ENCODE measurements around the gene APBA1. TPM values are rescaled to one million over a fixed set of nuclear protein-coding genes. Genes with fewer than 3 reads are reported as not detected.

The APBA1 gene
- total RNA-seq, 1 donor from 2014 or later = 4.3 TPM

- ATAC-seq = no peak
- H3K27ac ChIP-seq = no peak overlapping the region
Measured at GRCh38 chr9:69397384-69398214, 274.6 kb downstream of the APBA1 start.

GRCh38 chr9:69396759-69397158 lies 275.4 kb downstream of the APBA1 start:
- Histone ChIP-seq H3K4me3 (no peak overlapping the region), H3K27ac (no peak overlapping the region), H3K27me3 (ENCODE audit: low read depth) (no peaks in the 10 kb centered on the region), H3K36me3 (no peaks in the 10 kb centered on the region), H3K4me1 (peaks cover 1% of the 10 kb centered on the region), H3K9me3 (no peaks in the 10 kb centered on the region)
- TF ChIP-seq CTCF (IDR thresholded peaks at IDR 0.05) = no peak
- intact Hi-C loops (cut with DNase I) = no loop called here
- no peak for DNase-seq
- ATAC-seq = no peak

More at GRCh38 chr9:69397384-69398214, 274.6 kb downstream of the APBA1 start:
- H3K4me3 ChIP-seq = no peak overlapping the region
- DNase-seq = no peak
- H3K36me3 ChIP-seq = no peaks in the 10 kb centered on the region
- intact Hi-C loops (cut with DNase I) = no loop called here
- H3K9me3 ChIP-seq = no peaks in the 10 kb centered on the region
- H3K4me1 ChIP-seq = no peaks in the 10 kb centered on the region
- H3K27me3 ChIP-seq (ENCODE audit: low read depth) = no peaks in the 10 kb centered on the region
- no peak for TF ChIP-seq CTCF (IDR thresholded peaks at IDR 0.05)

- TF ChIP-seq CTCF (IDR thresholded peaks at IDR 0.05) = no peak
- intact Hi-C loops (cut with DNase I) = no loop called here
- DNase-seq = no peak
Measured at GRCh38 chr9:69395718-69396117, 276.5 kb downstream of the APBA1 start.

GRCh38 chr9:69393425-69393824 lies 278.7 kb downstream of the APBA1 start:
- DNase-seq = no peak
- H3K4me3 ChIP-seq = no peak overlapping the region
- ATAC-seq = no peak
- intact Hi-C loops (cut with DNase I) = no loop called here
- no peaks in the 10 kb centered on the region for H3K36me3 ChIP-seq
- H3K4me1 ChIP-seq = peaks cover 6% of the 10 kb centered on the region
- no peak for TF ChIP-seq CTCF (IDR thresholded peaks at IDR 0.05)
- no peaks in the 10 kb centered on the region for H3K9me3 ChIP-seq
- H3K27me3 ChIP-seq (ENCODE audit: low read depth) = no peaks in the 10 kb centered on the region
- H3K27ac ChIP-seq = no peak overlapping the region

More at GRCh38 chr9:69395718-69396117, 276.5 kb downstream of the APBA1 start:
- no peak for ATAC-seq
- no peaks in the 10 kb centered on the region for H3K27me3 ChIP-seq (ENCODE audit: low read depth)
- no peaks in the 10 kb centered on the region for H3K9me3 ChIP-seq
- peaks cover 6% of the 10 kb centered on the region for H3K4me1 ChIP-seq
- no peak overlapping the region for H3K4me3 ChIP-seq
- H3K36me3 ChIP-seq = no peaks in the 10 kb centered on the region
- no peak overlapping the region for H3K27ac ChIP-seq

GRCh38 chr9:69392826-69393225 lies 279.3 kb downstream of the APBA1 start:
- no peak for TF ChIP-seq CTCF (IDR thresholded peaks at IDR 0.05)
- intact Hi-C loops (cut with DNase I) = no loop called here
- Histone ChIP-seq H3K27me3 (ENCODE audit: low read depth) (no peaks in the 10 kb centered on the region), H3K27ac (no peak overlapping the region), H3K36me3 (peaks cover 2% of the 10 kb centered on the region), H3K4me1 (peaks cover 6% of the 10 kb centered on the region), H3K4me3 (no peak overlapping the region), H3K9me3 (no peaks in the 10 kb centered on the region)
- DNase-seq (no peak), ATAC-seq (no peak)
